ENCODE data around the gene ZNF529. TPM values are rescaled to one million over a fixed set of nuclear protein-coding genes. Genes with fewer than 3 reads are reported as not detected.
A peak's percentile ranks its signal among the peaks of the same experiment; 100 is the strongest.

ZNF529 gene
- total and polyA plus RNA-seq, 10 of the 15 experiments (the other 5 are each of a cell fraction or from before 2014, with no cell fraction given), result 1.8 to 12.5 (median 4.5) TPM

GRCh38 chr19:36577271-36577996, 4.3 kb upstream of the ZNF529 start (continued):
- no peak for TF ChIP-seq FOXM1 (IDR thresholded peaks at IDR 0.05; ENCODE audit: low read depth, low read length)
- TF ChIP-seq ATF3 (IDR thresholded peaks at IDR 0.05; ENCODE audit: borderline replicate concordance, extremely low read depth, low read depth, low read length), result no peak
- no peak for TF ChIP-seq HDAC2 (IDR thresholded peaks at IDR 0.05)

DNA sequence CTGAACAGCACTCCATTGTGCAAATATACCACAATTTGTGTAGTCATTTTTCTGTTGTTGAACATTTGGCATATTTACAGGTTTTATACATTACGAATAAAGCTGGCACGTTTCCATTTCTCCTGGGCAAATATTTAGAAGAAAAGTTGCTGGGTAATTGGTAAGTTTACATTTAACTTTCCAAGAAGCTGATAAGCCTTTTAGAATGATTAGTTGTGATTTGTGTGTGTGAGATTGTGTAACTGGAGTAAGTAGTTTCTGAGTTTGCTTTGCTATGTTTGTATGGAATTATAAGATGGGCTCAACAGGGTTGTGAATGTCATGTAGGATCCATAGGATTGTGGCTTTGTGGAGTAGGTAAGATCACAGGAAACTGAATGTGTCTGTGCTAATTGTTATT, 1.6 kb upstream of the ZNF529 start:
- H3K36me3 ChIP-seq (ENCODE audit: control insufficient read depth in 2 of 2, insufficient read depth in 2 of 2, low read length in 1 of 2), result peaks cover 2 to 12% of the 10 kb centered on the region in 2 experiments; a peak in 3 of 4 replicates
- peaks cover 22% of the 10 kb centered on the region for H3K79me2 ChIP-seq (ENCODE audit: control insufficient read depth, insufficient read depth, low read length)
- FAIRE-seq, result no peak
- no peak for TF ChIP-seq NFIC (IDR thresholded peaks at IDR 0.05; ENCODE audit: low read depth, low read length)
- no peak for TF ChIP-seq ESRRA (IDR thresholded peaks at IDR 0.05; ENCODE audit: low read length)
- no peak for TF ChIP-seq BMI1 (IDR thresholded peaks at IDR 0.05; ENCODE audit: borderline replicate concordance)
- TF ChIP-seq HCFC1 (IDR thresholded peaks at IDR 0.05; ENCODE audit: low read length), result no peak
- TF ChIP-seq SRF (IDR thresholded peaks at IDR 0.05; ENCODE audit: low read depth in 2 of 2, low read length in 2 of 2), result no peak
- TF ChIP-seq, protein P1, sequence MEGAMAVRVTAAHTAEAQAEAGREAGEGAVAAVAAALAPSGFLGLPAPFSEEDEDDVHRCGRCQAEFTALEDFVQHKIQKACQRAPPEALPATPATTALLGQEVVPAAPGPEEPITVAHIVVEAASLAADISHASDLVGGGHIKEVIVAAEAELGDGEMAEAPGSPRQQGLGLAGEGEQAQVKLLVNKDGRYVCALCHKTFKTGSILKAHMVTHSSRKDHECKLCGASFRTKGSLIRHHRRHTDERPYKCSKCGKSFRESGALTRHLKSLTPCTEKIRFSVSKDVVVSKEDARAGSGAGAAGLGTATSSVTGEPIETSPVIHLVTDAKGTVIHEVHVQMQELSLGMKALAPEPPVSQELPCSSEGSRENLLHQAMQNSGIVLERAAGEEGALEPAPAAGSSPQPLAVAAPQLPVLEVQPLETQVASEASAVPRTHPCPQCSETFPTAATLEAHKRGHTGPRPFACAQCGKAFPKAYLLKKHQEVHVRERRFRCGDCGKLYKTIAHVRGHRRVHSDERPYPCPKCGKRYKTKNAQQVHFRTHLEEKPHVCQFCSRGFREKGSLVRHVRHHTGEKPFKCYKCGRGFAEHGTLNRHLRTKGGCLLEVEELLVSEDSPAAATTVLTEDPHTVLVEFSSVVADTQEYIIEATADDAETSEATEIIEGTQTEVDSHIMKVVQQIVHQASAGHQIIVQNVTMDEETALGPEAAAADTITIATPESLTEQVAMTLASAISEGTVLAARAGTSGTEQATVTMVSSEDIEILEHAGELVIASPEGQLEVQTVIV (IDR thresholded peaks at IDR 0.05; ENCODE audit: borderline replicate concordance, partially characterized antibody), result no peak
- no peak for TF ChIP-seq HDAC2 (IDR thresholded peaks at IDR 0.05)
- TF ChIP-seq PKNOX1 (IDR thresholded peaks at IDR 0.05), result no peak
- TF ChIP-seq STAT1 (conservative IDR thresholded peaks at IDR 0.05), result no peak
- no peak for TF ChIP-seq ZNF217 (IDR thresholded peaks at IDR 0.05)
- no peak for TF ChIP-seq FOXM1 (IDR thresholded peaks at IDR 0.05; ENCODE audit: low read depth, low read length)
- no peak for TF ChIP-seq ZNF274 (IDR thresholded peaks at IDR 0.05; ENCODE audit: insufficient read depth, insufficient read length)
- H3K9me3 ChIP-seq (replicated peaks; ENCODE audit: control insufficient read depth, insufficient read depth, low read length), result peaks cover 9% of the 10 kb centered on the region
- intact Hi-C loops (cut with micrococcal nuclease; ENCODE audit: unreplicated experiment), result no loop called here
- no peak for ATAC-seq
- ChIA-PET POLR2A (no interaction called here), CTCF (no interaction called here), SMC1A (ENCODE audit: uncharacterized antibody, unreplicated experiment) (no interaction called here), RAD21 (ENCODE audit: unreplicated experiment) (no interaction called here)
- H3K27me3 ChIP-seq (replicated peaks in 1 of 2; ENCODE audit: control insufficient read depth in 2 of 2, insufficient read depth in 2 of 2, low read length in 1 of 2), result no peaks in the 10 kb centered on the region
- in situ Hi-C loops (cut with MboI), result no loop called here
- H2AFZ ChIP-seq (ENCODE audit: control insufficient read depth, low read depth, low read length), result no peak overlapping the region
- peak overlapping the region; percentile 91 for H3K4me3 ChIP-seq
- H3K4me1 ChIP-seq (ENCODE audit: control insufficient read depth, insufficient read depth, low read length), result no peaks in the 10 kb centered on the region
- DNase-seq (ENCODE audit: low read depth, low spot score), result no peak
- no peaks in the 10 kb centered on the region for H4K20me1 ChIP-seq (ENCODE audit: control insufficient read depth, insufficient read depth)
- 94% methylated on average over 2 of the region's 2 CpGs for WGBS (ENCODE audit: insufficient coverage, insufficient replicate concordance, low lambda C conversion rate, missing lambda C conversion rate)
- peak overlapping the region; percentile 17 for H3K4me2 ChIP-seq (ENCODE audit: control insufficient read depth, insufficient read depth)
- no TSS peak for BruUV-seq (replicated peaks)
- peak overlapping the region; percentile 22; the same call in 1 of the 2 replicates for H3K27ac ChIP-seq (ENCODE audit: control insufficient read depth, insufficient read depth)
- H3K9ac ChIP-seq (ENCODE audit: control insufficient read depth, insufficient read depth, low read length), result no peak overlapping the region

Measured in GM12878 (cell line).